Kidney (tissue), 22 donors: ENCODE results near the gene VGF. TPM values are rescaled to one million over a fixed set of nuclear protein-coding genes. Genes with fewer than 3 reads are reported as not detected.

ENCODE experiments used
- DNase-seq, 5 donors: peaks; one replicate each; pipeline ENCODE4 v3.0.0-alpha.2; 2013 to 2020
- FAIRE-seq: peaks from 2 replicates; lab custom pipeline; 2012; peaks lifted over from hg19 to GRCh38; lab: Jason Lieb, UNC
- H3K27ac ChIP-seq, 2 donors: one replicate each; pipeline ENCODE4 v1.7.0; 2013; ENCODE audit warnings: low read depth in 2 of 2, low read length in 2 of 2, inconsistent platforms in 1 of 2
- H3K27me3 ChIP-seq: one replicate; pipeline ENCODE4 v1.7.1; 2013; ENCODE audit warnings: low read length, inconsistent platforms; ENCODE audit not compliant: control insufficient read depth, insufficient read depth
- H3K36me3 ChIP-seq, 3 donors: one replicate each; pipeline versions ENCODE4 v1.7.0 to v1.7.1; 2013; ENCODE audit warnings: low read length in 3 of 3, control low read depth in 1 of 3, inconsistent platforms in 1 of 3; ENCODE audit not compliant: insufficient read depth in 3 of 3, control insufficient read depth in 2 of 3
- H3K4me1 ChIP-seq, 3 donors: one replicate each; pipeline versions ENCODE4 v1.7.0 to v1.7.1; 2013; ENCODE audit warnings: low read length in 3 of 3, inconsistent platforms in 1 of 3, low read depth in 1 of 3; ENCODE audit not compliant: control insufficient read depth in 2 of 3, insufficient read depth in 2 of 3
- H3K4me3 ChIP-seq, 3 donors: one replicate each; pipeline versions ENCODE4 v1.7.0 to v1.8.1; 2013; ENCODE audit warnings: low read length in 3 of 3, control low read depth in 1 of 3, inconsistent platforms in 1 of 3
- H3K9ac ChIP-seq, 3 donors: one replicate each; pipeline versions ENCODE4 v1.7.0 to v1.7.1; 2013; ENCODE audit warnings: low read length in 3 of 3, control low read depth in 1 of 3, inconsistent platforms in 1 of 3
- H3K9me3 ChIP-seq, 3 donors: one replicate each; pipeline versions ENCODE4 v1.7.0 to v1.7.1; 2013; ENCODE audit warnings: low read length in 3 of 3, control low read depth in 1 of 3, inconsistent platforms in 1 of 3; ENCODE audit not compliant: control insufficient read depth in 2 of 3, insufficient read depth in 1 of 3
- intact Hi-C: fragments of 100-400 bp; cut with DNase I; formaldehyde crosslinking; loops from one replicate; pipeline ENCODE4 v1.11.1; 2022
- long read RNA-seq, 10 donors: library from polyadenylated mRNA in 1 of 10; unstranded in 1 of 10; transcript quantifications; one replicate each; pipeline ENCODE4 v2.0.0 and lab custom pipeline, GENCODE V29; 2021 to 2026
- polyA plus RNA-seq: library from polyadenylated mRNA; stranded (reverse); fragments of 350-450 nt; fragmentation: Illumina TruSeq; extraction: RNeasy Lipid Tissue Mini Kit (QIAGEN cat#74804); gene quantifications from one replicate; pipeline ENCODE4 v1.2.3, GENCODE V29; 2014; ENCODE audit warnings: low read depth, low replicate concordance; ENCODE audit not compliant: insufficient read depth
- total RNA-seq: library from RNA; stranded (reverse); fragmentation: NEBNext Ultra II Directional; extraction: Animal tissue kit (Norgen Biotek cat#: 25700); gene quantifications from one replicate; pipeline ENCODE4 v1.2.1, GENCODE V29; 2021
- TF ChIP-seq, protein P1 (sequence below): IDR thresholded peaks from 3 replicates; pipeline ENCODE4 v1.5.1; 2012; ENCODE audit warnings: mild to moderate bottlenecking, moderate library complexity, borderline replicate concordance; ENCODE audit not compliant: insufficient read depth; ENCODE audit errors: extremely low read depth
- donor health status: control.
- donor health status: control.
- donor health status: control.
- donor health status: control.
- donor health status: control.
- donor health status: DM: yes; HTN: yes; CAD: no.
- donor health status: Normal renal cell carcinoma (clear cell type).

VGF gene
- total RNA-seq, result 0.38 TPM
- polyA plus RNA-seq, result 2.2 TPM
- long read RNA-seq, donor 1, partial matches to known transcripts, result 0 of 1 reads
- long read RNA-seq, donor 1, other reads (novel, unspliced or antisense), result 0 of 1 reads
- long read RNA-seq, donor 2, result 0 reads
- long read RNA-seq, donor 3, result 0 reads
- long read RNA-seq, donor 4, result 0 reads
- long read RNA-seq, donor 5, result 0 reads
- long read RNA-seq, donor 6, result 0 reads
- long read RNA-seq, donor 7, result 0 reads
- long read RNA-seq, donor 8, result 0 reads
- long read RNA-seq, donor 9, result 0 reads
- long read RNA-seq, donor 10, result 0 reads

- Histone ChIP-seq H3K4me3 (peak within 1 kb of the TSS in 1 of 3 donors; percentile 21), H3K36me3 (no peaks in the 10 kb centered on the region), H3K4me1 (peaks cover 0 to 24% (median 5%) of the 10 kb centered on the region in 3 donors), H3K9ac (no peak within 1 kb of the TSS), H3K9me3 (no peaks in the 10 kb centered on the region), H3K27me3 (peaks cover 47% of the 10 kb centered on the region), H3K27ac (no peak within 1 kb of the TSS)
- peak; percentile 91 to 98 (median 95) for DNase-seq
- TF ChIP-seq, protein P1, sequence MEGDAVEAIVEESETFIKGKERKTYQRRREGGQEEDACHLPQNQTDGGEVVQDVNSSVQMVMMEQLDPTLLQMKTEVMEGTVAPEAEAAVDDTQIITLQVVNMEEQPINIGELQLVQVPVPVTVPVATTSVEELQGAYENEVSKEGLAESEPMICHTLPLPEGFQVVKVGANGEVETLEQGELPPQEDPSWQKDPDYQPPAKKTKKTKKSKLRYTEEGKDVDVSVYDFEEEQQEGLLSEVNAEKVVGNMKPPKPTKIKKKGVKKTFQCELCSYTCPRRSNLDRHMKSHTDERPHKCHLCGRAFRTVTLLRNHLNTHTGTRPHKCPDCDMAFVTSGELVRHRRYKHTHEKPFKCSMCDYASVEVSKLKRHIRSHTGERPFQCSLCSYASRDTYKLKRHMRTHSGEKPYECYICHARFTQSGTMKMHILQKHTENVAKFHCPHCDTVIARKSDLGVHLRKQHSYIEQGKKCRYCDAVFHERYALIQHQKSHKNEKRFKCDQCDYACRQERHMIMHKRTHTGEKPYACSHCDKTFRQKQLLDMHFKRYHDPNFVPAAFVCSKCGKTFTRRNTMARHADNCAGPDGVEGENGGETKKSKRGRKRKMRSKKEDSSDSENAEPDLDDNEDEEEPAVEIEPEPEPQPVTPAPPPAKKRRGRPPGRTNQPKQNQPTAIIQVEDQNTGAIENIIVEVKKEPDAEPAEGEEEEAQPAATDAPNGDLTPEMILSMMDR, result no peak
- no peak for FAIRE-seq
- intact Hi-C loops, result no loop called here
Measured at GRCh38 chr7:101165075-101165957, at the start of gene VGF. Gene VGF, minus strand, starts transcription at chr7:101165569. Its CDS starts 726 bp downstream, at chr7:101164843.

DNA sequence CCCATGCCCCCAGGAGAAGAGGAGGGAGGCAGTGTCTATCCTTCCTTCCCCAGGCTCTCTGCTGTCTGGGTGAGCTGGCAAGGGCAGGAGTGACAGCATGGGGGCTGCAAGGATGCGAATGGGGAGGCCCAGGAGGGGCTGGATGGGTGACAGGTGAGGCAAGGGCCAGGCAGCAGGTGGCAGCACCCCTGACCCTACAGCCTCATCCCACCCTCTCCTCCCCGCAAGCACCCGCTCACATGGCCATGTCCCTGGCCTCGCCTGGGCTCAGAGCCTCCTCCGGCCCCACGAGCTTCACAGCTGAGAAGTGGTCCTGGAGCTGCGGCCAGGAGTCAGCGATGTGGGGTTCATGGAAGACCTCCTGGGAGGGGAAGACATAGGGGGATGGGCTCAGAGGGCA is 46.6 kb upstream of the VGF start:
- Histone ChIP-seq H3K9me3 (no peaks in the 10 kb centered on the region), H3K4me1 (peaks cover 0 to 9% (median 0%) of the 10 kb centered on the region in 3 donors), H3K27me3 (no peaks in the 10 kb centered on the region), H3K27ac (no peak overlapping the region), H3K36me3 (peaks cover 0 to 9% (median 0%) of the 10 kb centered on the region in 3 donors), H3K9ac (no peak overlapping the region), H3K4me3 (no peak overlapping the region)
- DNase-seq (no peak), FAIRE-seq (no peak)
- intact Hi-C loops, result no loop called here
- TF ChIP-seq, protein P1, result no peak

DNA sequence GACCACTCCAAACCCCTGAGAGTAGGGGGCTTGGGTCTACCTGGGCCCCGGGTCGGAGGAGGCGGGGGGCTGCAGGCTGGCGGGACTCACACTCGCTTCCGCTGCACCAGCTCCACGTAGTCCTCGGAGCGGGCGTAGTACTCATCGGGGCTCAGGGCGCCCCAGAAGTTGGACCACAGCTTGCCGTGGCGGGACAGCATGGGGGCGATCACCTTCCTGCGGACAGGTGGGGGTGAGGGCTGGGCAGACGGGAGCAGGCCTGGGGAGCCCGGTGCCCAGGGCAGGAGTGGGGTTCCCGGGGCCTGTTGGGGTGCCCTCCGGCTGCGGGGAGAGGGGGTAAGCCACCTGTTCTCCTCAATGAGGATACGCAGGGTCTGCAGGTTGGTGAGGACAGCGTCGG is 46.1 kb upstream of the VGF start:
- no peaks in the 10 kb centered on the region for H3K27me3 ChIP-seq
- no peak overlapping the region for H3K9ac ChIP-seq
- peaks cover 0 to 9% (median 0%) of the 10 kb centered on the region in 3 donors for H3K36me3 ChIP-seq
- H3K4me3 ChIP-seq, result no peak overlapping the region
- no peak for DNase-seq
- H3K27ac ChIP-seq, result no peak overlapping the region
- H3K9me3 ChIP-seq, result no peaks in the 10 kb centered on the region
- intact Hi-C loops, result no loop called here
- TF ChIP-seq, protein P1, result no peak
- FAIRE-seq, result no peak
- peaks cover 0 to 5% (median 0%) of the 10 kb centered on the region in 3 donors for H3K4me1 ChIP-seq
